NB4 (cell line): ENCODE results near the gene CFAP65.

Experiments
- MYC ChIP-seq: IDR thresholded peaks from 2 replicates; pipeline ENCODE4 v1.6.1; 2011; ENCODE audit warnings: low read depth, low read length
- POLR2A ChIP-seq: IDR thresholded peaks from 2 replicates; pipeline ENCODE4 v1.6.1; 2011; ENCODE audit warnings: mild to moderate bottlenecking; ENCODE audit not compliant: insufficient read length; ENCODE audit errors: extremely low read depth
- TF ChIP-seq, protein P1 (sequence below): IDR thresholded peaks from one replicate; pipeline ENCODE4 v1.5.1; 2012; ENCODE audit warnings: low read depth, low read length
- TF ChIP-seq, protein P2 (sequence below): IDR thresholded peaks from 2 replicates; pipeline ENCODE4 v1.6.1; 2011; ENCODE audit warnings: low read depth, low read length

DNA sequence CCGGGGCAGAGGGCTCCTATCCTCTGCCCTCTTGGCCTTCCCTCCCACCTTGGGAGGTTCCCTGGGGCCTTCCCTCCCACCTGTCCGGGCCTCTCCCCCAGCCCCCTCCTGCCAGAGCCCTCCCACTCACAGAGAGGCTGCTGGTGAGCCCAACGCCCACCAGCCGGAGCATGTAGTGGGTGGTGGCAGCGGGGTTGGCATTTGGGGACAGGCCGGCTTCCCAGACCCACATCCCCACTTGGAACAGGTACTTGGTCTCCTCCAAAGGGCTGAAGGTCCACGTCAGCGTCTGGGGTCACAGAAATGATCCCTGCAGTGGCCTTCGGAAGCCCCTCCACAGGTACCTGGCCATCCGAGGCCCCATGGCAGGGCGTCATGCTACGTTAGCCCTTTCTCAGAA lies 19.3 kb downstream of the CFAP65 start:
- TF ChIP-seq, protein P1, sequence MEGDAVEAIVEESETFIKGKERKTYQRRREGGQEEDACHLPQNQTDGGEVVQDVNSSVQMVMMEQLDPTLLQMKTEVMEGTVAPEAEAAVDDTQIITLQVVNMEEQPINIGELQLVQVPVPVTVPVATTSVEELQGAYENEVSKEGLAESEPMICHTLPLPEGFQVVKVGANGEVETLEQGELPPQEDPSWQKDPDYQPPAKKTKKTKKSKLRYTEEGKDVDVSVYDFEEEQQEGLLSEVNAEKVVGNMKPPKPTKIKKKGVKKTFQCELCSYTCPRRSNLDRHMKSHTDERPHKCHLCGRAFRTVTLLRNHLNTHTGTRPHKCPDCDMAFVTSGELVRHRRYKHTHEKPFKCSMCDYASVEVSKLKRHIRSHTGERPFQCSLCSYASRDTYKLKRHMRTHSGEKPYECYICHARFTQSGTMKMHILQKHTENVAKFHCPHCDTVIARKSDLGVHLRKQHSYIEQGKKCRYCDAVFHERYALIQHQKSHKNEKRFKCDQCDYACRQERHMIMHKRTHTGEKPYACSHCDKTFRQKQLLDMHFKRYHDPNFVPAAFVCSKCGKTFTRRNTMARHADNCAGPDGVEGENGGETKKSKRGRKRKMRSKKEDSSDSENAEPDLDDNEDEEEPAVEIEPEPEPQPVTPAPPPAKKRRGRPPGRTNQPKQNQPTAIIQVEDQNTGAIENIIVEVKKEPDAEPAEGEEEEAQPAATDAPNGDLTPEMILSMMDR = no peak
- no peak for TF ChIP-seq POLR2A
- TF ChIP-seq, protein P2, sequence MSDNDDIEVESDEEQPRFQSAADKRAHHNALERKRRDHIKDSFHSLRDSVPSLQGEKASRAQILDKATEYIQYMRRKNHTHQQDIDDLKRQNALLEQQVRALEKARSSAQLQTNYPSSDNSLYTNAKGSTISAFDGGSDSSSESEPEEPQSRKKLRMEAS = no peak
- TF ChIP-seq MYC = no peak
